ENCODE data around the gene HSPG2.

DNA sequence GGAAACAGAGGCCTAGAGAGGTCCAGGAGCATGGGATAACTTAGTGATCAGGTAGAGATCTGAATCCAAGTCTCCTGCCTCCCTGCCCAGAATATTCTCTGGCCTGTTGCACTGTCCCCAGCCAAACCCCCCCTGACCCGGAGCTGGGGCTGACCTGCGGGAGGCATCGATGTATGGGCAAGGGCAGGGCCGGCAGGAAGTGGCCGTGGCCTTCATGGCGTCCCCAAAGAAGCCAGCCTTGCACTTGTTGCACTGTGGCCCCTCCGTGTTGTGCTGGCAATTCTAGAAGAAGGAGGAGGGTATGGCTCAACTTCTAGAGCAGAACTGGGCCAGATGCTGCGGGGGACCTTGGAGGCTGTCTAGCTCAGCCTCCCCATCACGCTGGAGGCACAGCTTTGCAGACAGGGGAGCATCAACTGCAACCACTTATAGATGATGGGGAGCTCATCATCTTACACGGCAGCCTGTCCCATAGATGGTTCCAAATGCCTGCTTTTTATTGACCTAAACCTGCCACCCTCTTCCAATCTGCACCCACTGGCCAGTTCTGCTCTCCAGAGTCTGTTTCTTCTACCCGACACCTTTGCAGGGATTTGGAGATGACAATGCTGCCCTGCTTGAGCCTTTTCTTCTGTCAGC lies 58.2 kb downstream of the HSPG2 start:
- TF ChIP-seq NELFE (IDR thresholded peaks at IDR 0.05; ENCODE audit: insufficient read depth, insufficient read length): no peak
- TF ChIP-seq, protein P1, sequence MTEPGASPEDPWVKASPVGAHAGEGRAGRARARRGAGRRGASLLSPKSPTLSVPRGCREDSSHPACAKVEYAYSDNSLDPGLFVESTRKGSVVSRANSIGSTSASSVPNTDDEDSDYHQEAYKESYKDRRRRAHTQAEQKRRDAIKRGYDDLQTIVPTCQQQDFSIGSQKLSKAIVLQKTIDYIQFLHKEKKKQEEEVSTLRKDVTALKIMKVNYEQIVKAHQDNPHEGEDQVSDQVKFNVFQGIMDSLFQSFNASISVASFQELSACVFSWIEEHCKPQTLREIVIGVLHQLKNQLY (CRISPR knock-in tag; conservative IDR thresholded peaks at IDR 0.05): no peak
- no peak for TF ChIP-seq CHD2 (IDR thresholded peaks at IDR 0.05; ENCODE audit: low read depth, low read length)
- no peak for TF ChIP-seq CEBPB (tag; IDR thresholded peaks at IDR 0.05)
- TF ChIP-seq ZFP1 (CRISPR knock-in tag; IDR thresholded peaks at IDR 0.05): no peak
